ENCODE data around the gene EFNA3.

The EFNA3 gene

DNA sequence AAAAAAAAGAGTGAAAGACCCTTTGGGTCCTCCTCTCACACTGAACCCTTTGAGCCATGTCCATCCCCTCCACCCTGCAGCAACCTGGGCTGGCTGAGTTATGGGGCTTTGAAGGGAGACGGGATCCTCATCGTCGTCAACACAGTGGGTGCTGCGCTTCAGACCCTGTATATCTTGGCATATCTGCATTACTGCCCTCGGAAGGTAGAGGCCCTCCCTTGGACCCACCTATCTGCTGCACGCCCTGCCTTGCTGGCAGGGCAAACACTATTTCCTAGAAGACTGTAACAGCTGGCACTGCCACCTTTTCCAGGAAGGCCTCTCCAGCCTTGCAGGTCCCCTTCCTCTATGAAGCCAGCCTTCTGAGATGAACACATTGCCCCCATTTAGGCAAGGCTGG lies 58.1 kb downstream of the EFNA3 start:
- DNase-seq: no peak

Data from activated CD4-positive, alpha-beta T cell treated with anti-CD3 and anti-CD28 coated beads, Interleukin-2, amount 50 U/mL, for 1 hour (primary cell).